ENCODE results near the gene RGP1.

The RGP1 gene

GRCh38 chr9:35748858-35749514 is at the start of gene RGP1, which contains the start of gene GBA2:
Gene RGP1 (plus strand): TSS chr9:35749287. CDS start chr9:35749756, 469 bp downstream.
Gene GBA2 (minus strand): TSS chr9:35749228. CDS start chr9:35748704, 524 bp downstream.
- no peak for DNase-seq

- no peak for DNase-seq
Observed at GRCh38 chr9:35700031-35700430, 49.1 kb upstream of the RGP1 start.

GRCh38 chr9:35700942-35701341 is 48.1 kb upstream of the RGP1 start:
- no peak for DNase-seq

GRCh38 chr9:35702696-35703095 is 46.4 kb upstream of the RGP1 start:
- DNase-seq, result no peak

- DNase-seq, result no peak
Observed at GRCh38 chr9:35703906-35704672, 45.0 kb upstream of the RGP1 start.

- no peak for DNase-seq
Observed at GRCh38 chr9:35705372-35705771, 43.7 kb upstream of the RGP1 start.

GRCh38 chr9:35705836-35706430 is 43.2 kb upstream of the RGP1 start:
- DNase-seq, result no peak

- no peak for DNase-seq
Observed at GRCh38 chr9:35706951-35707350, 42.1 kb upstream of the RGP1 start.

- no peak for DNase-seq
Observed at GRCh38 chr9:35708146-35708545, 40.9 kb upstream of the RGP1 start.

- DNase-seq, result no peak
Observed at GRCh38 chr9:35710818-35711500, 38.1 kb upstream of the RGP1 start.

GRCh38 chr9:35711501-35712428 is 37.3 kb upstream of the RGP1 start:
- DNase-seq, result no peak

- DNase-seq, result no peak
Observed at GRCh38 chr9:35712762-35713400, 36.2 kb upstream of the RGP1 start.

GRCh38 chr9:35713578-35713977 is 35.5 kb upstream of the RGP1 start:
- DNase-seq, result no peak

- DNase-seq, result no peak
Observed at GRCh38 chr9:35714123-35714522, 35.0 kb upstream of the RGP1 start.

- no peak for DNase-seq
Observed at GRCh38 chr9:35714579-35715252, 34.4 kb upstream of the RGP1 start.

GRCh38 chr9:35716230-35716629 is 32.9 kb upstream of the RGP1 start:
- no peak for DNase-seq

GRCh38 chr9:35717132-35717870 is 31.8 kb upstream of the RGP1 start:
- DNase-seq, result no peak

- DNase-seq, result no peak
Observed at GRCh38 chr9:35718721-35719511, 30.2 kb upstream of the RGP1 start.

GRCh38 chr9:35719546-35719945 is 29.5 kb upstream of the RGP1 start:
- no peak for DNase-seq

GRCh38 chr9:35723426-35723825 is 25.7 kb upstream of the RGP1 start:
- DNase-seq, result no peak

Data from NCI-H187 treated with DMSO at 0.1 percent for 48 hours (cell line).